Glomerular visceral epithelial cell (primary cell): ENCODE results near the gene FCN3.

Source experiments
- DNase-seq: peaks from one replicate; pipeline ENCODE4 v3.0.0-alpha.2; 2016; ENCODE audit errors: extremely low spot score

Gene FCN3

GRCh38 chr1:27358038-27358927 is 16.3 kb downstream of the FCN3 start:
- no peak for DNase-seq

GRCh38 chr1:27357281-27358037 is 17.2 kb downstream of the FCN3 start:
- DNase-seq, result peak; percentile 51

GRCh38 chr1:27356619-27357280 is 17.9 kb downstream of the FCN3 start:
- DNase-seq, result no peak

GRCh38 chr1:27356277-27356618 is 18.4 kb downstream of the FCN3 start:
- no peak for DNase-seq

- DNase-seq, result no peak
Measured at GRCh38 chr1:27355683-27356082, 18.9 kb downstream of the FCN3 start.

GRCh38 chr1:27353629-27354028 is 21.0 kb downstream of the FCN3 start:
- no peak for DNase-seq

- DNase-seq, result no peak
Measured at GRCh38 chr1:27353166-27353565, 21.5 kb downstream of the FCN3 start.

- no peak for DNase-seq
Measured at GRCh38 chr1:27351541-27352107, 23.0 kb downstream of the FCN3 start.

GRCh38 chr1:27350663-27351540 is 23.7 kb downstream of the FCN3 start:
- no peak for DNase-seq

GRCh38 chr1:27349784-27350662 is 24.6 kb downstream of the FCN3 start:
- no peak for DNase-seq

- peak; percentile 73 for DNase-seq
Measured at GRCh38 chr1:27348861-27349783, 25.5 kb downstream of the FCN3 start.

- DNase-seq, result no peak
Measured at GRCh38 chr1:27346991-27347624, 27.5 kb downstream of the FCN3 start.

GRCh38 chr1:27346357-27346756 is 28.3 kb downstream of the FCN3 start:
- no peak for DNase-seq

- no peak for DNase-seq
Measured at GRCh38 chr1:27345272-27345671, 29.4 kb downstream of the FCN3 start.

- DNase-seq, result no peak
Measured at GRCh38 chr1:27343639-27344025, 31.0 kb downstream of the FCN3 start.

GRCh38 chr1:27342778-27343638 is 31.6 kb downstream of the FCN3 start:
- no peak for DNase-seq

GRCh38 chr1:27342391-27342777 is 32.2 kb downstream of the FCN3 start:
- DNase-seq, result no peak
